Spleen (tissue), 11 donors: Measurements from ENCODE around the gene EVI5L. TPM values are rescaled to one million over a fixed set of nuclear protein-coding genes. Genes with fewer than 3 reads are reported as not detected.

Experiments used
- DNase-seq: peaks from one replicate; pipeline ENCODE4 v3.0.0-alpha.2; 2020
- H3K27ac ChIP-seq, 8 donors: fragments of 200-600 bp; sonication (generic) in 7 of 8; 1 replicate in 4 of 8; 2 replicates in 4 of 8; pipeline versions ENCODE4 v1.5.0 to v1.8.0; 2016 to 2021; ENCODE audit warnings: inconsistent platforms in 4 of 8, mild to moderate bottlenecking in 4 of 8, moderate library complexity in 1 of 8
- H3K27me3 ChIP-seq, 7 donors: fragments of 200-600 bp; sonication (generic) in 6 of 7; replicated peaks in 1 of 7; 1 replicate in 4 of 7; 2 replicates in 3 of 7; pipeline versions ENCODE4 v1.5.0 to v1.8.0; 2016 to 2021; ENCODE audit warnings: inconsistent platforms in 3 of 7, mild to moderate bottlenecking in 1 of 7
- H3K36me3 ChIP-seq, 6 donors: fragments of 200-600 bp; sonication (generic) in 5 of 6; 1 replicate in 4 of 6; 2 replicates in 2 of 6; pipeline versions ENCODE4 v1.5.0 to v1.8.0; 2016 to 2021; ENCODE audit warnings: inconsistent platforms in 2 of 6
- H3K4me1 ChIP-seq, 6 donors: fragments of 200-600 bp; sonication (generic) in 5 of 6; 1 replicate in 3 of 6; 2 replicates in 3 of 6; pipeline versions ENCODE4 v1.5.0 to v1.8.0; 2016 to 2021; ENCODE audit warnings: inconsistent platforms in 3 of 6
- H3K4me3 ChIP-seq, 8 donors: fragments of 200-600 bp; sonication (generic) in 7 of 8; 1 replicate in 4 of 8; 2 replicates in 4 of 8; pipeline versions ENCODE4 v1.5.0 to v1.8.0; 2016 to 2021; ENCODE audit warnings: inconsistent platforms in 4 of 8, mild to moderate bottlenecking in 4 of 8, moderate library complexity in 2 of 8
- H3K9me3 ChIP-seq, 8 donors: fragments of 200-600 bp; sonication (generic) in 7 of 8; 1 replicate in 4 of 8; 2 replicates in 4 of 8; pipeline versions ENCODE4 v1.5.0 to v1.8.0; 2016 to 2021; ENCODE audit warnings: inconsistent platforms in 4 of 8
- POLR2A ChIP-seq, 3 donors: fragments of 450-650 bp; IDR thresholded peaks; one replicate each; pipeline ENCODE4 v1.5.1; 2017; ENCODE audit warnings: antibody characterized with exemption in 3 of 3, mild to moderate bottlenecking in 1 of 3
- POLR2AphosphoS5 ChIP-seq, 3 donors: sonication (generic); formaldehyde crosslinking; IDR thresholded peaks; one replicate each; pipeline ENCODE4 v1.5.1; 2017; ENCODE audit warnings: antibody characterized with exemption in 3 of 3
- WGBS, 5 donors: extraction: QIAGEN DNeasy Blood & Tissue Kit in 3 of 5; methylation state at CpG; one replicate each; pipeline versions ENCODE4 v1.1.5 to v1.1.7; 2013 to 2018; 5-methylcytosine and 5-hydroxymethylcytosine counted together
- intact Hi-C: fragments of 100-400 bp; cut with DNase I; formaldehyde crosslinking; loops from one replicate; pipeline ENCODE4 v1.15.0; 2023; ENCODE audit warnings: low total_unique reads
- polyA plus RNA-seq, 3 donors: library from polyadenylated mRNA; stranded (reverse); fragments of 200-250 nt; gene quantifications; one replicate each; pipeline ENCODE4 v1.2.1, GENCODE V29; 2013
- total RNA-seq, 7 donors: library from RNA; depleted of rRNA in 3 of 7; stranded (reverse); fragments of >200 nt in 3 of 7; fragmentation: NEBNext Ultra II Directional in 4 of 7; extraction: Animal tissue kit (Norgen Biotek cat#: 25700) in 4 of 7; gene quantifications; one replicate each; pipeline versions ENCODE4 v1.1.0 to v1.2.1, GENCODE V29; 2016 to 2021
- TF ChIP-seq, protein P1 (sequence below), 11 experiments: fragments of 200-600 bp in 7 of 11; fragments of 450-650 bp in 4 of 11; sonication (generic) in 4 of 11; IDR thresholded peaks in 8 of 11; conservative IDR thresholded peaks in 3 of 11; 1 replicate in 7 of 11; 2 replicates in 4 of 11; pipeline versions ENCODE4 v1.4.0 to v1.8.0; 2016 to 2021; ENCODE audit warnings: antibody characterized with exemption in 11 of 11, inconsistent platforms in 4 of 11, mild to moderate bottlenecking in 1 of 11
- donor health status: healthy with polysubstance abuse.
- donor health status: DM: no; HTN: no; CAD: no; lungs with moderate emphysema.
- donor health status: DM: no; HTN: no; CAD: no.
- donor health status: Bipolar disorder and iron deficiency.
- donor health status: healthy.
- donor health status: DM: no; HTN: no; CAD: no.
- donor health status: DM: yes; HTN: yes; CAD: no.

The EVI5L gene
- total and polyA plus RNA-seq, 10 donors = 3.7 to 22.8 (median 11.9) TPM

DNA sequence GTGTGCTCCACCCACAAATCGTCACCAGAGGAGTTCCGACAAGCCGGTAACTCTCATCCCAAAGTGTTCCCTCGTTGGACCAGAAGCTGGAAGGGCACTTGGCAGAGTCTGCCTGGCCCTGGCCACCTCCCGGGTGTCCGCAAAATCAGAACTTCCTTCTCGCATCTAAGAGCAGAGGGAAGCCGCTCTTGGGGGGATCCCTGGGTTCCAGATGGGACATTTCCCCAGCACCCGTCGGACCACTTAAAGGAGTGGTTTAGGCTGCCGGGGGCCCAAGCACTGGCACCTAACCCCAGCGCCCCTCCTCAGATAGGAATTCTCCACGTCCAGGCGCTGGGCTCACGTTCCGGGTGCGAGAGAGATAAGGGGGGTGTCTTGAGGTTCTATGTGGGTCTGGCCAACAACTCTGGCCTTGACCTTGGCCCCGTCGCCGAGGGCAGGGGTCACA lies 72.8 kb downstream of the EVI5L start:
- Histone ChIP-seq H3K27me3 (peaks cover 0 to 13% (median 0%) of the 10 kb centered on the region in 7 donors), H3K4me1 (peaks cover 14 to 49% (median 41%) of the 10 kb centered on the region in 6 donors), H3K4me3 (peak overlapping the region; percentile 52 to 89 (median 74)), H3K9me3 (no peaks in the 10 kb centered on the region), H3K27ac (peak overlapping the region; percentile 83 to 95 (median 92)), H3K36me3 (peaks cover 0 to 31% (median 7%) of the 10 kb centered on the region in 6 donors)
- TF ChIP-seq, protein P1, sequence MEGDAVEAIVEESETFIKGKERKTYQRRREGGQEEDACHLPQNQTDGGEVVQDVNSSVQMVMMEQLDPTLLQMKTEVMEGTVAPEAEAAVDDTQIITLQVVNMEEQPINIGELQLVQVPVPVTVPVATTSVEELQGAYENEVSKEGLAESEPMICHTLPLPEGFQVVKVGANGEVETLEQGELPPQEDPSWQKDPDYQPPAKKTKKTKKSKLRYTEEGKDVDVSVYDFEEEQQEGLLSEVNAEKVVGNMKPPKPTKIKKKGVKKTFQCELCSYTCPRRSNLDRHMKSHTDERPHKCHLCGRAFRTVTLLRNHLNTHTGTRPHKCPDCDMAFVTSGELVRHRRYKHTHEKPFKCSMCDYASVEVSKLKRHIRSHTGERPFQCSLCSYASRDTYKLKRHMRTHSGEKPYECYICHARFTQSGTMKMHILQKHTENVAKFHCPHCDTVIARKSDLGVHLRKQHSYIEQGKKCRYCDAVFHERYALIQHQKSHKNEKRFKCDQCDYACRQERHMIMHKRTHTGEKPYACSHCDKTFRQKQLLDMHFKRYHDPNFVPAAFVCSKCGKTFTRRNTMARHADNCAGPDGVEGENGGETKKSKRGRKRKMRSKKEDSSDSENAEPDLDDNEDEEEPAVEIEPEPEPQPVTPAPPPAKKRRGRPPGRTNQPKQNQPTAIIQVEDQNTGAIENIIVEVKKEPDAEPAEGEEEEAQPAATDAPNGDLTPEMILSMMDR (IDR thresholded peaks at IDR 0.05 in 8 of 11, conservative IDR thresholded peaks at IDR 0.05 in 3 of 11) = no peak
- TF ChIP-seq POLR2A (IDR thresholded peaks at IDR 0.05) (no peak), POLR2AphosphoS5 (IDR thresholded peaks at IDR 0.05) (no peak)
- intact Hi-C loops = no loop called here
- no peak for DNase-seq
- WGBS, 5 donors = 17 to 49% (median 23%) methylated on average over 8 to 20 of the region's 20 CpGs

DNA sequence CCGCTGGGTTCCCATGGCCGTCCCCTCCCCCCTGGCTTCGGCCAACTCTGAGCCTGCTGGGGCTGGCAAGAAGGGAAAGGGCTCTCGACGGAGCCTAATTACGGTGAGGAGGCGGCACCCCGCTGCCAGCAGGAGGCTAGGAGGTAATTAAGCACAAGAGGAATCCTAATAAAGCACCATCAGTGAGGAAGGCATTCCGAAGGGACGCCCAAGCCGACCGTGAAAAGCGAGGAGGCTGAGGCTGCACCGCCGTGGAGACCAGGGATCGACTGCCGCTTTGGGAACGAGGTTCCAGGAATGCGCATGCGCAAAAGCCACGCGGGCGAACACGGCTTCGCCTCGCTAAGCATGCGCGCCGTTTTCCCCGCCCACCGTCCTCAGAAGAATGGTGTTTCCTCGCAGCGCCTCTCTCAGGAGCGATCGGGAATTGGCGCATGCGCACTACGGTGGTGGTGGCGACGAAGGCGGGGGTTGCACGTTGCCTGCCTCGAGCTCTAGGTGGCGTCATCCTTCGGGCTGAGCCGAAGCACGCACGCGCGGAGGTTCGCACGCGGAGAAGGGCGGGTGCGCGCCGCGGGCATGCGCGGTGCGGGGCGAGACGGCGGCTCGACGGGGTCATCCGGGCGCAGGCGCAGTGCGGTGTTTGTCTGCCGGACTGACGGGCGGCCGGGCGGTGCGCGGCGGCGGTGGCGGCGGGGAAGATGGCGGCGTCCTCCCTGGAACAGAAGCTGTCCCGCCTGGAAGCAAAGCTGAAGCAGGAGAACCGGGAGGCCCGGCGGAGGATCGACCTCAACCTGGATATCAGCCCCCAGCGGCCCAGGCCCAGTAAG lies 73.4 kb downstream of the EVI5L start, which contains the start of gene MAP2K7:
MAP2K7 (plus strand) TSS at position 634 of the 830 bp plus-strand sequence; CDS start at position 702, 68 bp downstream.
- Histone ChIP-seq H3K9me3 (no peaks in the 10 kb centered on the region), H3K4me3 (peak within 1 kb of the TSS; percentile 55 to 89 (median 74)), H3K4me1 (peaks cover 14 to 55% (median 46%) of the 10 kb centered on the region in 6 donors), H3K27me3 (peaks cover 0 to 13% (median 0%) of the 10 kb centered on the region in 7 donors), H3K27ac (peak within 1 kb of the TSS; percentile 83 to 95 (median 92)), H3K36me3 (peaks cover 0 to 36% (median 7%) of the 10 kb centered on the region in 6 donors)
- intact Hi-C loops = no loop called here
- TF ChIP-seq, protein P1 (IDR thresholded peaks at IDR 0.05 in 8 of 11, conservative IDR thresholded peaks at IDR 0.05 in 3 of 11) = peak; percentile 43 to 84 (median 60)
- TF ChIP-seq POLR2AphosphoS5 (IDR thresholded peaks at IDR 0.05) = peak; percentile 91 to 94 (median 93)
- peak in 1 of 3 donors; percentile 70 for TF ChIP-seq POLR2A (IDR thresholded peaks at IDR 0.05)
- 0 to 1% (median 0%) methylated on average over 47 to 89 of the region's 89 CpGs for WGBS, 5 donors
- DNase-seq = peak; percentile 100

- TF ChIP-seq, protein P1 (IDR thresholded peaks at IDR 0.05 in 8 of 11, conservative IDR thresholded peaks at IDR 0.05 in 3 of 11) = no peak
- no peak for TF ChIP-seq POLR2A (IDR thresholded peaks at IDR 0.05)
- no peak for TF ChIP-seq POLR2AphosphoS5 (IDR thresholded peaks at IDR 0.05)
- intact Hi-C loops = no loop called here
- WGBS, 5 donors = 12 to 46% (median 16%) methylated on average over 13 to 68 of the region's 68 CpGs
- no peaks in the 10 kb centered on the region for H3K9me3 ChIP-seq
- H3K27me3 ChIP-seq = peaks cover 0 to 13% (median 0%) of the 10 kb centered on the region in 7 donors
- peak; percentile 94 for DNase-seq
- H3K4me1 ChIP-seq = peaks cover 14 to 64% (median 51%) of the 10 kb centered on the region in 6 donors
- peak overlapping the region; percentile 76 to 95 (median 92) for H3K27ac ChIP-seq
- peaks cover 0 to 45% (median 10%) of the 10 kb centered on the region in 6 donors for H3K36me3 ChIP-seq
- peak overlapping the region; percentile 55 to 89 (median 74) for H3K4me3 ChIP-seq
These were observed 74.3 kb downstream of the EVI5L start for GRCh38 chr19:7904074-7905020.
